ENCODE measurements around the gene HDAC9.

GRCh38 chr7:18566829-18567228, 71.3 kb downstream of the HDAC9 start:
- TF ChIP-seq EP300 (IDR thresholded peaks at IDR 0.05; ENCODE audit: borderline replicate concordance in 1 of 2, low read depth in 1 of 2, low read length in 1 of 2) (no peak), CTCF (IDR thresholded peaks at IDR 0.05) (no peak), MAX (IDR thresholded peaks at IDR 0.05; ENCODE audit: low read depth) (no peak), SIN3A (IDR thresholded peaks at IDR 0.05; ENCODE audit: borderline replicate concordance, low read depth, low read length) (no peak), NRF1 (IDR thresholded peaks at IDR 0.05; ENCODE audit: low read depth, low read length) (no peak), RAD21 (IDR thresholded peaks at IDR 0.05; ENCODE audit: low read length) (no peak), TEAD4 (IDR thresholded peaks at IDR 0.05; ENCODE audit: borderline replicate concordance, insufficient read depth) (no peak), POLR2AphosphoS5 (IDR thresholded peaks at IDR 0.05; ENCODE audit: low read depth, low read length) (no peak), SMC3 (IDR thresholded peaks at IDR 0.05; ENCODE audit: low read depth, low read length) (no peak), IRF3 (IDR thresholded peaks at IDR 0.05; ENCODE audit: low read depth, low read length) (no peak), PBX3 (IDR thresholded peaks at IDR 0.05) (no peak), FOSL2 (IDR thresholded peaks at IDR 0.05; ENCODE audit: borderline replicate concordance, low read depth) (no peak), GATA2 (CRISPR knock-in tag; IDR thresholded peaks at IDR 0.05) (no peak)

Data from SK-N-SH (cell line).